RWPE2 (cell line): ENCODE results near the gene MARK2.

Experiments used
- ATAC-seq: fragments of 200-7000 bp; cut with Tn5 transposase; 3 replicates; pipeline ENCODE4 v1.9.1; 2021; ENCODE audit warnings: low read depth
- DNase-seq: peaks from one replicate; pipeline ENCODE4 v3.0.0-alpha.2; 2020; ENCODE audit warnings: low spot score
- H3K27ac ChIP-seq: fragments of 450-650 bp; 2 replicates; pipeline ENCODE4 v1.5.1; 2017; ENCODE audit warnings: mild to moderate bottlenecking; ENCODE audit not compliant: poor library complexity, severe bottlenecking
- H3K27me3 ChIP-seq: fragments of 250-450 bp; sonication (Bioruptor Pico); 2 replicates; pipeline ENCODE4 v1.5.1; 2021; ENCODE audit warnings: mild to moderate bottlenecking, moderate library complexity; ENCODE audit not compliant: insufficient read depth, poor library complexity, severe bottlenecking
- H3K36me3 ChIP-seq: fragments of 250-450 bp; sonication (Bioruptor Pico); 2 replicates; pipeline ENCODE4 v1.5.1; 2020; ENCODE audit warnings: low read depth, mild to moderate bottlenecking, moderate library complexity
- H3K4me1 ChIP-seq: fragments of 250-450 bp; sonication (Bioruptor Pico); 2 replicates; pipeline ENCODE4 v1.5.1; 2021; ENCODE audit warnings: mild to moderate bottlenecking, moderate library complexity; ENCODE audit not compliant: insufficient read depth, poor library complexity, severe bottlenecking
- H3K4me3 ChIP-seq: fragments of 250-450 bp; sonication (Bioruptor Pico); 2 replicates; pipeline ENCODE4 v1.5.1; 2021; ENCODE audit warnings: mild to moderate bottlenecking, moderate library complexity; ENCODE audit not compliant: severe bottlenecking
- H3K9me3 ChIP-seq: fragments of 250-450 bp; sonication (Bioruptor Pico); 2 replicates; pipeline ENCODE4 v1.5.1; 2021; ENCODE audit warnings: mild to moderate bottlenecking, moderate library complexity; ENCODE audit not compliant: severe bottlenecking
- CTCF ChIP-seq: fragments of 450-650 bp; IDR thresholded peaks from one replicate; pipeline ENCODE4 v1.5.1; 2017; ENCODE audit warnings: mild to moderate bottlenecking, moderate library complexity; ENCODE audit not compliant: poor library complexity, severe bottlenecking

The MARK2 gene

DNA sequence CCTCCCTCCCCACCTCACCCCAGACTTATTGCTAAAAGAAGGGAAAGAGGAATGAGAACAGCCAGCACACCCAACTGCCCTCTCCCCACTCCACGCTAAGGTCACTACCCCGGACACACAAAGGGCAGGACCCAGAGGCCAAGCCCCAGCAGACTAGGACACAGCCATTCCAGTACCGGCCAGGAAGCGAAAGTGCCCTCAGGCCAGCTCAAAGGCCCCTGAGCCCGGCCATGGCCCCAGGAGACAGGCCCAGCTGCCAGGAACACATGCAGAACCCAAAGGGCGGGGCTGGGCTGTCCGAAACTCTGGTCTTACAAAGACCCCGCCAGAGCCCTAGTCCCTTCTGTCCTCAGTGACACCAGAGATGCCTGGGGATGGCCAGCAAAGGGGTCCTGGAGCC, 72.5 kb downstream of the MARK2 start:
- Histone ChIP-seq H3K36me3 (peaks cover 14% of the 10 kb centered on the region; the same call in 1 of the 2 replicates), H3K4me3 (no peak overlapping the region), H3K4me1 (no peaks in the 10 kb centered on the region), H3K27me3 (peaks cover 3% of the 10 kb centered on the region), H3K27ac (no peak overlapping the region), H3K9me3 (no peaks in the 10 kb centered on the region)
- DNase-seq (no peak), ATAC-seq (no peak)
- no peak for TF ChIP-seq CTCF

- DNase-seq (no peak), ATAC-seq (no peak)
- Histone ChIP-seq H3K27ac (no peak overlapping the region), H3K27me3 (peaks cover 4% of the 10 kb centered on the region), H3K9me3 (no peaks in the 10 kb centered on the region), H3K4me1 (no peaks in the 10 kb centered on the region), H3K4me3 (no peak overlapping the region), H3K36me3 (peaks cover 14% of the 10 kb centered on the region; the same call in 1 of the 2 replicates)
- no peak for TF ChIP-seq CTCF
Measured at GRCh38 chr11:63911876-63912275, 73.0 kb downstream of the MARK2 start.

DNA sequence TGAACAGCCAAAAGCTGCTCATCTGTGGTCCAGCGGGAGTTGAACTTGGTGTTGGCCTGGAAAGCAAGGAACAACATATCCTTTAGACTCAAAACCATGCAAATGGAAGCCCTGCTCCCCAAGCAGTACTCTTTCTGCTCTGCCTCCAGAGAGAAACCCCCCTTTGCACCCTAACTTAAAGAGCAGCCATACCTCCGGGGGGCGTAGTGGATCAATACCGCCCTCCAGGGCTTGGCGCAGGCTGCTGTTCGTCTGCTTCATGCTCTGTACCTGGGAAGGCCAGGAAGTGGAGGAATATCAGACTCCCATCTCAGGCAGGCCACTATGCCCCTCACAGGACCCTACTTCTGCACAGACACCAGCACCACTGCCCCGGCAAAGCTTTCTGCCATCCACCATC, 73.8 kb downstream of the MARK2 start:
- Histone ChIP-seq H3K4me3 (no peak overlapping the region), H3K27me3 (peaks cover 4% of the 10 kb centered on the region), H3K9me3 (no peaks in the 10 kb centered on the region), H3K36me3 (0 out of 2 replicates have a peak, but pooled peaks cover 8% of the 10 kb centered on the region), H3K27ac (no peak overlapping the region), H3K4me1 (no peaks in the 10 kb centered on the region)
- ATAC-seq: no peak
- TF ChIP-seq CTCF: no peak
- DNase-seq: no peak

GRCh38 chr11:63913866-63914830, 75.2 kb downstream of the MARK2 start:
- Histone ChIP-seq H3K27ac (no peak overlapping the region), H3K27me3 (peaks cover 4% of the 10 kb centered on the region), H3K4me1 (no peaks in the 10 kb centered on the region), H3K4me3 (no peak overlapping the region), H3K36me3 (no peaks in the 10 kb centered on the region), H3K9me3 (no peaks in the 10 kb centered on the region)
- DNase-seq (no peak), ATAC-seq (0 out of 3 replicates have a peak, but pooled peaks have one; percentile 28)
- no peak for TF ChIP-seq CTCF
